Endothelial cell of umbilical vein (primary cell): ENCODE results near the gene DISP2.

ENCODE experiments used
- EZH2 ChIP-seq: IDR thresholded peaks from 2 replicates; pipeline ENCODE4 v1.6.1; 2012; ENCODE audit warnings: borderline replicate concordance, low read depth, mild to moderate bottlenecking, moderate library complexity, low read length, inconsistent platforms; ENCODE audit not compliant: severe bottlenecking
- FOS ChIP-seq: IDR thresholded peaks from 2 replicates; pipeline ENCODE4 v1.6.1; 2011; ENCODE audit warnings: mild to moderate bottlenecking, low read length, moderate library complexity, borderline replicate concordance; ENCODE audit not compliant: insufficient read depth
- JUN ChIP-seq: IDR thresholded peaks from 2 replicates; pipeline ENCODE4 v1.6.1; 2011; ENCODE audit warnings: borderline replicate concordance, low read depth; ENCODE audit not compliant: insufficient read length, insufficient read depth
- POLR2AphosphoS5 ChIP-seq: IDR thresholded peaks from 2 replicates; pipeline ENCODE4 v1.6.1; 2012; ENCODE audit warnings: low read depth, mild to moderate bottlenecking, control low read depth, low read length, moderate library complexity; ENCODE audit not compliant: insufficient read depth
- TF ChIP-seq, protein P1 (sequence below), 2 donors: IDR thresholded peaks; 1 replicate in 1 of 2; 2 replicates in 1 of 2; pipeline ENCODE4 v1.5.1; 2011; ENCODE audit warnings: low read length in 2 of 2, mild to moderate bottlenecking in 2 of 2, moderate library complexity in 2 of 2, control low read depth in 1 of 2, inconsistent platforms in 1 of 2, low read depth in 1 of 2; ENCODE audit not compliant: insufficient read depth in 1 of 2; ENCODE audit errors: extremely low read depth in 1 of 2

DNA sequence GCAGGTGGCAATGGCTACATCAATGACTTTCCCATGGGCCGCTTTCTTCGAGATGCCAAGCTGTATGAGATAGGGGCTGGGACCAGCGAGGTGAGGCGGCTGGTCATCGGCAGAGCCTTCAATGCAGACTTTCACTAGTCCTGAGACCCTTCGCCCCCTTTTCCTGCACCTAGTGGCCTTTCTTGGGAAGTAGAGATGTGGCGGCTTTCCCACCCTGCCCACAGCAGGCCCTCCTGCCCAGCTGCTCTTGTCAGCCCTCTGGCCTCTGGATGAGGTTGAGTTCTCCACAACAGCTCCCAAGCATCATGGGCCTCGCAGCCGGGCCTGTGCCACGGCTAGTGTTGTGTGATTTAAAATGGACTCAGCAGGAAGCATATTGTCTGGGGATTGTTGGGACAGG lies 60.1 kb downstream of the DISP2 start:
- TF ChIP-seq EZH2 (no peak), JUN (no peak), FOS (no peak), POLR2AphosphoS5 (no peak)
- TF ChIP-seq, protein P1, sequence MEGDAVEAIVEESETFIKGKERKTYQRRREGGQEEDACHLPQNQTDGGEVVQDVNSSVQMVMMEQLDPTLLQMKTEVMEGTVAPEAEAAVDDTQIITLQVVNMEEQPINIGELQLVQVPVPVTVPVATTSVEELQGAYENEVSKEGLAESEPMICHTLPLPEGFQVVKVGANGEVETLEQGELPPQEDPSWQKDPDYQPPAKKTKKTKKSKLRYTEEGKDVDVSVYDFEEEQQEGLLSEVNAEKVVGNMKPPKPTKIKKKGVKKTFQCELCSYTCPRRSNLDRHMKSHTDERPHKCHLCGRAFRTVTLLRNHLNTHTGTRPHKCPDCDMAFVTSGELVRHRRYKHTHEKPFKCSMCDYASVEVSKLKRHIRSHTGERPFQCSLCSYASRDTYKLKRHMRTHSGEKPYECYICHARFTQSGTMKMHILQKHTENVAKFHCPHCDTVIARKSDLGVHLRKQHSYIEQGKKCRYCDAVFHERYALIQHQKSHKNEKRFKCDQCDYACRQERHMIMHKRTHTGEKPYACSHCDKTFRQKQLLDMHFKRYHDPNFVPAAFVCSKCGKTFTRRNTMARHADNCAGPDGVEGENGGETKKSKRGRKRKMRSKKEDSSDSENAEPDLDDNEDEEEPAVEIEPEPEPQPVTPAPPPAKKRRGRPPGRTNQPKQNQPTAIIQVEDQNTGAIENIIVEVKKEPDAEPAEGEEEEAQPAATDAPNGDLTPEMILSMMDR (IDR thresholded peaks at IDR 0.05; ENCODE audit: extremely low read depth in 1 of 2, insufficient read depth in 1 of 2, low read depth in 1 of 2, low read length in 2 of 2) = no peak
